GM23338 (cell line): ENCODE data around the gene DUSP6. TPM values are rescaled to one million over a fixed set of nuclear protein-coding genes. Genes with fewer than 3 reads are reported as not detected.

Experiments used
- ATAC-seq: fragments of 200-7000 bp; cut with Tn5 transposase; 3 replicates; pipeline ENCODE4 v1.9.1; 2020
- DNase-seq: peaks from one replicate; pipeline ENCODE4 v3.0.0-alpha.2; 2015; ENCODE audit warnings: low spot score
- H2AFZ ChIP-seq: fragments of 200-600 bp; sonication (generic); 2 replicates; pipeline ENCODE4 v1.8.0; 2016; ENCODE audit warnings: antibody characterized with exemption, mild to moderate bottlenecking, moderate library complexity
- H3F3A ChIP-seq: fragments of 200-600 bp; sonication (generic); replicated peaks from 2 replicates; pipeline ENCODE4 v1.8.0; 2017; ENCODE audit warnings: antibody characterized with exemption, mixed run types, low read depth
- H3K27ac ChIP-seq: fragments of 200-600 bp; sonication (generic); 2 replicates; pipeline ENCODE4 v1.6.1; 2016; ENCODE audit warnings: low read depth
- H3K27me3 ChIP-seq: fragments of 200-600 bp; sonication (generic); 2 replicates; pipeline ENCODE4 v1.8.0; 2016; ENCODE audit warnings: mild to moderate bottlenecking, mixed run types, moderate library complexity; ENCODE audit not compliant: insufficient read depth
- H3K36me3 ChIP-seq: fragments of 200-600 bp; sonication (generic); 2 replicates; pipeline ENCODE4 v1.8.0; 2016; ENCODE audit warnings: mild to moderate bottlenecking; ENCODE audit not compliant: insufficient read depth
- H3K4me1 ChIP-seq: fragments of 200-600 bp; sonication (generic); 2 replicates; pipeline ENCODE4 v1.8.0; 2016; ENCODE audit warnings: mild to moderate bottlenecking, moderate library complexity; ENCODE audit not compliant: insufficient read depth
- H3K4me2 ChIP-seq: fragments of 200-600 bp; sonication (generic); 2 replicates; pipeline ENCODE4 v1.7.1; 2017; ENCODE audit warnings: mixed run types
- H3K4me3 ChIP-seq: fragments of 200-600 bp; sonication (generic); 2 replicates; pipeline ENCODE4 v1.6.1; 2016; ENCODE audit warnings: mixed run types
- H3K79me2 ChIP-seq: fragments of 200-600 bp; sonication (generic); replicated peaks from 2 replicates; pipeline ENCODE4 v1.8.0; 2017; ENCODE audit warnings: mild to moderate bottlenecking; ENCODE audit not compliant: insufficient read depth
- H3K9me2 ChIP-seq: fragments of 200-600 bp; sonication (generic); 2 replicates; pipeline ENCODE4 v1.8.0; 2017; ENCODE audit not compliant: insufficient read depth
- H4K20me1 ChIP-seq: fragments of 200-600 bp; sonication (generic); replicated peaks from 2 replicates; pipeline ENCODE4 v1.8.0; 2017; ENCODE audit warnings: mild to moderate bottlenecking; ENCODE audit not compliant: insufficient read depth
- H3K27ac Mint-ChIP-seq: 2 replicates; pipeline ENCODE4 v1.8.0; 2020; ENCODE audit warnings: inconsistent platforms, mild to moderate bottlenecking, moderate library complexity, mixed read lengths
- H3K27me3 Mint-ChIP-seq: 3 replicates; pipeline ENCODE4 v1.8.0; 2022; ENCODE audit warnings: low read depth, mild to moderate bottlenecking, moderate library complexity, mixed read lengths, inconsistent platforms; ENCODE audit not compliant: insufficient read depth, poor library complexity
- H3K36me3 Mint-ChIP-seq: 3 replicates; pipeline ENCODE4 v1.8.0; 2021; ENCODE audit warnings: low read depth, mild to moderate bottlenecking, inconsistent platforms, moderate library complexity, mixed read lengths
- H3K4me1 Mint-ChIP-seq: 3 replicates; pipeline ENCODE4 v1.8.0; 2020; ENCODE audit warnings: mild to moderate bottlenecking, inconsistent platforms, mixed read lengths
- H3K4me3 Mint-ChIP-seq: 3 replicates; pipeline ENCODE4 v1.8.0; 2021; ENCODE audit warnings: moderate library complexity, mild to moderate bottlenecking, inconsistent platforms, mixed read lengths
- H3K9me3 Mint-ChIP-seq: 3 replicates; pipeline ENCODE4 v1.8.0; 2020; ENCODE audit warnings: moderate library complexity, mild to moderate bottlenecking, inconsistent platforms, mixed read lengths
- CREB1 ChIP-seq: fragments of 250-450 bp; sonication (Bioruptor Pico); IDR thresholded peaks from 2 replicates; pipeline ENCODE4 v1.5.0; 2020; ENCODE audit warnings: low read depth, mild to moderate bottlenecking, moderate library complexity
- ETS1 ChIP-seq: IDR thresholded peaks from 2 replicates; pipeline ENCODE4 v1.6.1; 2016; ENCODE audit warnings: antibody characterized with exemption
- EZH2phosphoT487 ChIP-seq: fragments of 200-600 bp; sonication (generic); IDR thresholded peaks from one replicate; pipeline ENCODE4 v1.8.1; 2018; ENCODE audit warnings: antibody characterized with exemption; ENCODE audit not compliant: unreplicated experiment
- JUNB ChIP-seq: IDR thresholded peaks from one replicate; pipeline ENCODE4 v1.6.1; 2016; ENCODE audit warnings: antibody characterized with exemption; ENCODE audit not compliant: unreplicated experiment
- NANOG ChIP-seq: IDR thresholded peaks from 2 replicates; pipeline ENCODE4 v1.6.1; 2016; ENCODE audit warnings: antibody characterized with exemption, borderline replicate concordance
- POLR2AphosphoS5 ChIP-seq: IDR thresholded peaks from 2 replicates; pipeline ENCODE4 v1.6.1; 2016; ENCODE audit warnings: antibody characterized with exemption, low read depth
- REST ChIP-seq: IDR thresholded peaks from one replicate; pipeline ENCODE4 v1.6.1; 2018; ENCODE audit warnings: antibody characterized with exemption; ENCODE audit not compliant: unreplicated experiment
- ZNF114 ChIP-seq: fragments of 250-450 bp; sonication (Bioruptor Pico); IDR thresholded peaks from 2 replicates; pipeline ENCODE4 v1.5.0; 2020; ENCODE audit warnings: mild to moderate bottlenecking, moderate library complexity
- ZNF462 ChIP-seq: fragments of 250-450 bp; sonication (Bioruptor Pico); IDR thresholded peaks from 2 replicates; pipeline ENCODE4 v1.5.0; 2020; ENCODE audit warnings: mild to moderate bottlenecking, moderate library complexity
- polyA plus RNA-seq: library from polyadenylated mRNA; unstranded; fragments of >200 nt; fragmentation: Nextera tagmentation; extraction: Ambion mirVana; gene quantifications from 2 replicates; pipeline ENCODE4 v1.2.1, GENCODE V29; 2016
- total RNA-seq: library from RNA; depleted of rRNA; stranded (reverse); fragments of >200 nt; shearing (Covaris generic); gene quantifications from 2 replicates; pipeline ENCODE4 v1.2.3, GENCODE V29; 2014

DUSP6 gene
- total and polyA plus RNA-seq, 2 experiments from 2014 or later, result 117 to 191 TPM

- no peaks in the 10 kb centered on the region for H3K27me3 Mint-ChIP-seq
- 0 out of 3 replicates have a peak, but pooled peaks cover 3% of the 10 kb centered on the region for H3K4me1 Mint-ChIP-seq
- H3K36me3 Mint-ChIP-seq, result no peaks in the 10 kb centered on the region
- H4K20me1 ChIP-seq, result no peaks in the 10 kb centered on the region
- no peaks in the 10 kb centered on the region for H3K79me2 ChIP-seq
- no peak overlapping the region for H3K27ac Mint-ChIP-seq
- H3K36me3 ChIP-seq, result no peaks in the 10 kb centered on the region
- no peaks in the 10 kb centered on the region for H3K4me1 ChIP-seq
- peaks cover 10% of the 10 kb centered on the region; the same call in 1 of the 2 replicates for H3K9me2 ChIP-seq
- no peak overlapping the region for H3K4me3 Mint-ChIP-seq
- H3K27me3 ChIP-seq, result no peaks in the 10 kb centered on the region
- no peak overlapping the region for H3K27ac ChIP-seq
- no peak for ATAC-seq
- H3K4me2 ChIP-seq, result no peak overlapping the region
- H3K4me3 ChIP-seq, result no peak overlapping the region
- H3K9me3 Mint-ChIP-seq, result no peaks in the 10 kb centered on the region
- no peak for TF ChIP-seq REST
- no peak for TF ChIP-seq EZH2phosphoT487
- TF ChIP-seq ZNF114 (CRISPR knock-in tag), result no peak
- no peak for TF ChIP-seq ZNF462 (CRISPR knock-in tag)
- no peak for TF ChIP-seq JUNB
- TF ChIP-seq ETS1, result no peak
- TF ChIP-seq NANOG, result no peak
- no peak for TF ChIP-seq POLR2AphosphoS5
- TF ChIP-seq CREB1, result no peak
- H3F3A ChIP-seq, result no peaks in the 10 kb centered on the region
- DNase-seq, result no peak
- H2AFZ ChIP-seq, result no peak overlapping the region
Observed at GRCh38 chr12:89401433-89402058, 49.2 kb upstream of the DUSP6 start.
